ENCODE results near the gene TTC28. TPM values are rescaled to one million over a fixed set of nuclear protein-coding genes. Genes with fewer than 3 reads are reported as not detected.
"Not testable (repeated sequence)": the region's sequence is repeated elsewhere in the genome, so short reads cannot be mapped to it uniquely, and the experiment has no call there.

Gene TTC28
- polyA plus RNA-seq, 5 donors, result 27.1 to 42.4 (median 37.1) TPM

DNA sequence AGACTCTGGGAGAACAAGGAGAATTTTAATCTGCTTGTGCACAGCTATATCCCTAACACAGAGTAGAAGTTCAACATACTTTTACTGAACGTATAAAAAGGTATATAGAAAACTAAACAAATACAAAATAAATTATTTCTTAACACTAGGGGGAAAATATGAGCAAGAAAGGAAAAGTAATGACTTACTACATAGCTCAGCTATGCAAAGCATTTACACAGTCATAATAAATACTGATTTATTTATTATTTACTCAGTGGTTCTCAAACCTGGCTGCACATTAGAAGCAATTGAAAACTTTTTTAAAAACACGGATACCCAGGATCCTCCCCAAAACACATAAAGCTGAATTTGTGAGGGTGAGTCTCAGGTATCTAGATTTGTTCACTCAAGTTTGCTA lies 182.5 kb downstream of the TTC28 start:
- no peak for DNase-seq

DNA sequence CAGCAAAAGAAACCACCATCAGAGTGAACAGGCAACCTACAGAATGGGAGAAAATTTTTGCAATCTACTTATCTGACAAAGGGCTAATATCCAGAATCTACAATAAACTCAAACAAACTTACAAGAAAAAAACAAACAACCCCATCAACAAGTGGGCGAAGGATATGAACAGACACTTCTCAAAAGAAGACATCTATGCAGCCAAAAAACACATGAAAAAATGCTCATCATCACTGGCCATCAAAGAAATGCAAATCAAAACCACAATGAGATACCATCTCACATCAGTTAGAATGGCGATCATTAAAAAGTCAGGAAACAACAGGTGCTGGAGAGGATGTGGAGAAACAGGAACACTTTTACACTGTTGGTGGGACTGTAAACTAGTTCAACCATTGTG lies 188.4 kb downstream of the TTC28 start:
- DNase-seq, result not testable (repeated sequence)

DNA sequence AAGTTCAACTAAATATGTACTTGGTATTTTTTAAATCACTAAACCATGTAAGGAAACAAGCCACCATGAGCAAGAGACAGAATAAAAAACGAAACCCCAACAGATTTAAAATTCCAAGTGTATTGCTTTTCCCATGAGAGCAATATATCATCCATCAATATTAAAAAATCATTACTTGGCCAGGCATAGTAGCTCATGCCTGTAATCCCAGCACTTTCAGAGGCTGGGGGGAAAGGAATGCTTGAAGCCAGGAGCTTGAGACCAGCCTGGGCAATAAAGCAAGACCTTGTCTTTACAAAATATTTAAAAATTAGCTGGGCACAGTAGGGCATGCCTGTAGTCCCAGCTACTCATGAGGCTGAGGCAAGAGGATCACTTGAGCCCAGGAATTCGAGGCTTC lies 190.8 kb downstream of the TTC28 start:
- no peak for DNase-seq

DNA sequence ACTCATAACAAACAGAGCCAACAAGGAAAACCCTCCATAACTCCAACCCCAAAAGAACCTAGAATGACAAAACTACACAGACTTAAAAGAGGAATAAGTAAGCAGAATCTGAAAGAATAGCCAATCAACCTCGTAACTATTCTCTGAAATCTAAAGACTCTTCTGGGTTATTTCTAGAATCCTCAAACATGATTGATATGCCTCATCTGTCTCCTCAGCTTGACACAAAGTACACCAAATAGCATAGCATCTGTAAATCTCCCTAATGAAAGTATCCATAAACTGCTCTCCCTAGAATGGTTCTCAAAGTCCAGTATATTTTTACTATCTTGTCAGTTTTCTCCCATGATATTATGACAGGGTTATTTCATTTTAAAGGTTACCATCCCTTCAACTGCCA lies 195.0 kb downstream of the TTC28 start:
- no peak for DNase-seq

DNA sequence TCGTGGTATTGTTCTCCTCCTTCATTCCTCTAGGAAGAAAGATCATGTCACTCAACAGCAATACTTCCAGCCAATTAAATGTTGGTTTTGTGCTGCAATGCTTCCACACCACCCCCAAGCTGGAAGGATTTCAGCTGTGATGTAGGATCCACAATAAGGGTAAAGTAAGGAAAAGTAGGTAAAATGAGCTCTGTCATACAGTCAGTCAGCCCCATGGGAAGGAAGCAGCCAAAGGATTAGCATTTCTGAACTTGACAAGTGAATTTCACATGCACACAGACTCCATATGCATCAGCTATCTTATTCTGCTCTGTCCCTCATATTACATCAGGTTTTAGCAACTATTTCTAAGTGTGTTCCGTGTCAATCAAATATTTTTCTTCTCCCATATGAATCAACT lies 197.9 kb downstream of the TTC28 start:
- no peak for DNase-seq

DNA sequence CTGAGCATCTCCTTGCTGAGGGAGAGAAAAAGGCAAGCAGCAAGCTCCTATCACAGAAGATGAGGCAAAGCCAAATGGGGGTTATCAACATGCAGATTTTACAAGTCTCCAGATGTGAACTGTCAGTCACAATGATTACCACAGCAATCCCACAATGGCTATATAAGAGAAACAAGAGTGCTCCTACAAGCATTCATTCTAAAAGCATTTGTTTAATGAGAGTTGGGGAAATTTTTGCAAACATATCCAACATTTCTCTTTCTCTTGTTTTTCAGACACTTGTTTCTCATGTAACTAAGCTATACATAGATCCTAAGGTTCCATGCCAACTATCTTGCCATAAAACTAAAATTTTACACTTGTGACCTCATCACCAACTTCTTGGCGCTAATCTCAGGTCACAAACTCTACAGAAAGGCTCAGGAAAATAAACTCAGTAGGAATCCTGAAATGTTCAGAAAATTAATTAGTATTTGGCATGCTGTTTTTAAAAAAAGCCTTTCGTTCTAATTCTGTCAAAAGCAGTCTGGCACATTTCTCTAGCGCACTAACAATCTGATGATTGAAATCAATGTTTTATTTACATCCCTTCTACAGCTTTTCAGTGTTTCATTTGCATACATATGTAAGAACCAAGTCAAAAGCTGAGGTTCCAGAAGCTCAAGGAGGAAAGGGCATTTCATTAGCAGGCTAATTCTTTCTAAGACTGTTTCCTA lies 199.5 kb downstream of the TTC28 start:
- DNase-seq, result peak; percentile 62 to 65

DNA sequence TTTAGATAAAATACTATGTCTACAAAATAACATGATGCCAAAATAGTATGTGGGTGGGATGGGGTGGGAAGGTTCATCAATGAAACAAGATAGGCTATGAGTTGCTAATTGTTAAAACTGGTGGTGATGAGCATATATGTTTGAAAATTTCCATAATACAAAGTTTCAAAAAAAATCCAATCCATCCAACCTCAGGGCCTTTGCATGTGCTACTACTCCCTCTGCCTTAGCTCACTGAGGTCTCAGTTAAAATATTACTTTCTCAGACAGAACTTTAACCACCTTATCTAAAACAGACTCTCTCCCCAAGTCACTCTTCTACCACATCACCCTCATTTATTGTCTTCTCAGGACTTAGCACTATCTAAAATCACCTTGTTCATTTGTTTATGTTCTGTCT lies 201.1 kb downstream of the TTC28 start:
- DNase-seq, result no peak

DNA sequence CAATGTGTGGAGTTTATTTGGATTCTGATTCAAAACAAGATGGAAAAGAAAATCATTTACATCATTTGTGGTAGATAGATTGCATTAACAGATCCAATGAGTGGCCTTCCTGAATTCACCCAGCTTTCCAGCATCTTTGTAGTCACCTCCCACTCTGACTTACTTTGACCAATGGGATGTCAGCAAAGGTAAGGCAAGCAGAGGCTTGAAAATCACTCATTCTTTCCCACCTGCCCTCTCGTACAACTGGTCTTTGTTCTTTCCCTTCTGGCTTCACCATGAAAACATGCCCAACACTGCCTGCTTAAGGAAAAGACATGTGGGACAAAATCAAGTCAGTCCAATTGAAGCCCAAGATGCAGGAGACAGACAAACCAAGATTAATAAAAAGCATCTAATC lies 202.1 kb downstream of the TTC28 start:
- no peak for DNase-seq

DNA sequence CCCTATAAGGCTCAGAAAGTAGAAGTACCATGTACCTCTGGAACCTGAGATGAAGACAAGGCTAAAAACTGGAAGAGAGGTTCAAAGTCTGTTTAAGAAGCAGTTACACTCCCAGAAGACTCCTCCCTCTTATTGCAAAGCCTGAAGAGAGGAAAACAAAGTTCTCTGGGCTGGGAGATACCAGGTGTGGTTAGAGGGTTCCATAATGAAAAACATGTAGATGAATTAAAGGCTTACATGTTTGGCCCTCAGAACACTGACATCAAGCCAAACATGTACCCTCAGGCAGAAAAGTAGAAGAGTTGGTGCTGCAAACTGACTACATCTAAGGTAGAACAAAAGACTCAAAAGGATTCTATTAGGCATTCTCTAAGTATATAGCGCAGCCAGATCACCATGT lies 205.3 kb downstream of the TTC28 start:
- DNase-seq, result no peak

DNA sequence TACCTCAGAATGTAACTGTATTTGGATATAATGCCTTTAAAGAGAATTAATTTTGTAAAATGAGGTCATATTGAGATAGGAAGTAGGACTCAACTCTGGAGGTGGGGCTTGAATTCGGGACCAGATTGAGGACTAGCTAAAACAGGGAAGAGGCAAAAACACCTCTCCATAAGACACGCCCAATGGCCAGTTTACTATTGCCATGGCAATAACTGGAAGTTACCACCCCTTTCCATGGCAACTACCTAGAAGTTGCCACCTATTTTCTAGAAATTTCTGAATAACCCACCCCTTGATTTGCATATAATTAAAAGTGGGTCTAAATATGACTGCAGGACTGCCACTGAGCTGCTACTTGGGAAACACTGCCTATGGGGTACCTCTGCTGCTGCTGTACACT lies 206.4 kb downstream of the TTC28 start:
- no peak for DNase-seq

DNA sequence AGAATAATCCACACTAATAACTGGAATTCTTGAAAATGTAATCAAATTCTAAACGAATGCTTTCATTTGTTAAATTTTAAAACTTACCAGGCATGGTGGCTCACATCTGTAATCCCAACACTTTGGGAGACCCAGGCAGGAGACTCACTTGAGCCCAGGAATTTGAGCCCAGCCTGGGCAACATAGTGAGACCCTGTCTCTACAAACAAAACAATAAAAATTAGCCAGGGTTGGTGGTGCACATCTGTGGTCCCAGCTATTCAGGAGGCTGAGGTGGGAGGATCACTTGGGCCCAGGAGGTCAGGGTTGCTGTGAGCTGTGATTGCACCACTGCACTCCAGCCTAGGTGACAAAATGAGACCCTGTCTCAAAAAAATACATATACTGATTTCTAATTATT lies 212.6 kb downstream of the TTC28 start:
- not testable (repeated sequence) for DNase-seq

DNA sequence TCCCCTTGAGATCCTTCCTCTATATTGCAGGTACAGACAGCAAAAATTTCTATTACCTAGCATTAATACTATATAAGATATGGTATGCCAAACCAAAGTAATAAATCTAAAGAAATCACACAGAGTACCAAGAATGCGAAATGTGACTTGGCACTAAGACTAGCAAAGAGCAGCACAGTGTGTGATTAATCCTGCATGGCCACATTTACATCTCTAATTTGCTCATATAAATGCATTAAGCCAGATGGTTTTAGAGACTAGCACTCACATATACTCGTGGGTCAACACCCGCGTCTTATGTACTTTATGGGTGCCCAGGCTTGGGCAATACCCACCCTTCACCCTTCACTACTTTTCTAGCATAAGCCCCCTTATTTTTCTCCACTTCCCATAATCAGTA lies 213.2 kb downstream of the TTC28 start:
- DNase-seq, result no peak

DNA sequence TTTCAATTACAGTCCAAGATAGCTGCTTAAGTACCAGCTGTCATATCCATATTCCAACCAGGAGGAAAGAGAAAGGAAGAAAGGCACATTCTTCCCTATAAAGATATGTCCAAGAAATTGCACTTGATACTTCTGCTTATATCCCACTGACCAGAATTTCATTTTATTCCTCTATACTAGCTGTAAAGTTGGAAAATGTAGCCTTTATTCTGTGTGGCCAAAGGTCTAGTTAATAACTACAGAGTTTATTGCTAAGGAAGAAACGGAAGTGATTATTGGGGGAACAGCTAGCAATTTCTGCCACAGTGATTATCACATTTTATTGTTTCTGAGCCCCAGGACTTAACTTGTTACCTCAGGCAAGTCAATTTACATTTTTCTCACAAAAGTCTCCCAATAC lies 213.8 kb downstream of the TTC28 start:
- DNase-seq, result no peak

DNA sequence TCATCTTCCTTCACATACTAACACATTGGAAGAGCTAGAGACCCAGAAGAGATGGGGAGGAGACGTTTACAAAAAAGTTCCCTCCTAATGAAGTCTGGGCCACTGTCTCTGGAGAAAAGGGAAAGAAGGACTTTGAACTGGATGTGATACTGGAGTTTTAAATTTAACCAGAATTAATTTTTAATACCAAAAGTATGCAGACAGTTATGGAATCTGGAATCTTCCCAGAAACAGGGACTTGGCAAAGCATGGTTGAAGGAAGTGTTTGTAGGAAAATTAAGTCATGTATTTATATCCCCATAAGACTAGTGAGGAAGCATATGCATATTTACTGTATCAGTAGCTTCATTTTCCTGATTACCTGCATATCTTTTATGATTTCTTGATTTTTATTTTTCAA lies 215.5 kb downstream of the TTC28 start:
- DNase-seq, result no peak

DNA sequence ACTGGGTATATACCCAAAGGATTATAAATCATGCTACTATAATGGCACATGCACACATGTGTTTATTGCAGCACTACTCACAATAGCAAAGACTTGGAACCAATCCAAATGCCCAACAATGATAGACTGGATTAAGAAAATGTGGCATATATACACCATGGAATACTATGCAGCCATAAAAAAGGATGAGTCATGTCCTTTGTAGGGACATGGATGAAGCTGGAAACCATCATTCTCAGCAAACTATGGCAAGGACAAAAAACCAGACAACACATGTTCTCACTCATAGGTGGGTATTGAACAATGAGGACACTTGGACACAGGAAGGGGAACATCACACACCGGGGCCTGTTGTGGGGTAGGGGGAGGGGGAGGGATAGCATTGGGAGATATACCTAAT lies 216.2 kb downstream of the TTC28 start:
- DNase-seq, result not testable (repeated sequence)

DNA sequence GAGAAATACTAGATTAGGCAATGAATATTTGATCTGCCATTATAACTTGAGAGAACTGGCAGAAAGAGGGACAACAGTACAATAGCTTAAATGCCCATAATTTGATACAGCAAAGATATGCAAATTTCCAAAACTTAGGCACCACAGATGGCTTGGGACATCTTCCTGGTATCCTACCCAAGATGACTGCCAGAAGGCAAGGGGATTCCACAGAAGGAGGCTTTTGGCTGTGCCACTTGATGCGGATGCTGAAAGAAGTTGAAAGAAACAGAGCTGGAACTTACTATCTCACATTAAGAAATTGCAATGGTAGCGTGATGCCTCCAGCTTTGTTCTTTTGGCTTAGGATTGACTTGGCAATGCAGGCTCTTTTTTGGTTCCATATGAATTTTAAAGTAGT lies 216.7 kb downstream of the TTC28 start:
- DNase-seq, result no peak

DNA sequence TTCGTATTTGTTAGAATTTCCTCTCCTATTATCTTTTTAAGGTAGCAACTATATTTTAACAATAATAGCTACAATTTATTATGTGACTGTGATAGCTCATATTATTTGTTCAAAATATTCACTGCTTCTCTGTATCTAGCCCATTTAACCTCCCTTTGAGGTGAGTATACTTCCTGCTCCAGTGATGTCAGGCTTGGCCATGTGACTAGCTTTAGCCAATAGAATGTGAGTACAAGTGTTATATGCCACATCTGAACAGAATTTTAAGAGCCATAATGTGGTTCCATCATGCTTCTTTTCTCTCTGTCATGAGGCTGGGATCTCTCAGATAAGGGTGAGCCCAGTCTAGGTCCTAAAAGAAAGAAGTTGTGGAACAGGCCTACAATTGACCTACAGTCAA lies 217.6 kb downstream of the TTC28 start:
- no peak for DNase-seq

DNA sequence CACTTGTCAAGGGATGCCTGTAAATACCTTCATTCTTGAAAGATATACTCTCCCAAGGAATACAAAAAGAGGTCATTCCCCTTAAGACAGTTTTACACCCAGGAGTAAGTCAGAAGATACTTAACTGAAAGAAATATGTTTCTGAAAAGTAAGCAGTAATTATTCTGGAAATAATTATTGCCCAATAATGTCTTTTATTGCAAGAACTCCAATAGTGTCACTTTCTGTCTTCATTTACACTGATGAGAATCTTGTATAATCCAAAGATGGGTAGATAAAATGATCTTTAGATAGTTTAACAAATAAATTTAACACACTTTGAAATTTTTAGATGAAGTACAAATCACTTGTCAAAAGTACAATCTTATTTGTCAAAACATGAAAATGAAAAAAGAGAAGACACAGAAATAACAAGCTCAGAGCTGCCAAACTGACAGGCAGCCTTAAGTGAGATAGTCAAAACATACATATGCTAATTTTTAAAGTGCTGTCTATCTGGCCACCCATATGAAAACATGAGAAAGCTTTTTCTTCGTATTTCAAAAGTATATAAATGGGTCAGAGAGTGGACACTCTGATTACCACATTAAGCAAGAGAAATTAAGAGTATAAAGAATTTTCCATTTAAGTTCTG lies 225.1 kb downstream of the TTC28 start:
- DNase-seq, result no peak

DNA sequence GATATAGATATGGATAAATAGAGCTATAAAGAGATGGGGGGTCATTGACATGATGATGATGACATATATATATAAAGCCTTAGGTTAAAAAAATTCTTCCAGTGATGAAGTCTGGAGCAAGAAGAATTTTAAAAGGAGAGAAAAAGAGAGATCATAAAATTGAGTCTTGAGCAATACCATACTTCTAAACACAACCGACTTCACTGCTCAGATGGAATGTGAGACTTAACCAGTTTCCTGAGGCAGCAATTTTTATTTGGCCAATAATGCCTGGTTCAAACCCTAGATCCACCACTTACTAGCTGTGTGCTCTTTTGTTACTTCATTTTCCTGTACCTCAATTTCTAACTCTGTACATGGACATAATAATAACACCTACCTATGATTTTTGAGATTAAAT lies 229.5 kb downstream of the TTC28 start:
- DNase-seq, result no peak

DNA sequence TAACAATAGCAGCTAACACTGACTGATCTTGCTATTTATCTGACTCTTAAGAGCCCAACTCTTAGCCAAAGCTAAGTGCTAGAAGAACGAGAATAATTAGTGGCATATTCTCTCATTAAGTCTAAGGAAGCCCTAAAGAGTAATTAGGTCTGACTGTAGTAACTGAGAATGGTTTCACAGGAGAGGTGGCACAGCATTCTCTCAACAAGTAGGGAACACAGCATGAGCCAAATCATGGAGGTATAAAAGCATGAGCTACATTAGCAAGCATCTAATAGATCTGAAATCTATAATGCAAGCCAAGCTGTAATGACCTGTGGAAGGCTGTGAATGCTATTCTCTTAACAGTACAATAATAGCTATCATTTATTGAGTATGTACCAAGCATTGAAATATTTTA lies 230.6 kb downstream of the TTC28 start:
- no peak for DNase-seq

DNA sequence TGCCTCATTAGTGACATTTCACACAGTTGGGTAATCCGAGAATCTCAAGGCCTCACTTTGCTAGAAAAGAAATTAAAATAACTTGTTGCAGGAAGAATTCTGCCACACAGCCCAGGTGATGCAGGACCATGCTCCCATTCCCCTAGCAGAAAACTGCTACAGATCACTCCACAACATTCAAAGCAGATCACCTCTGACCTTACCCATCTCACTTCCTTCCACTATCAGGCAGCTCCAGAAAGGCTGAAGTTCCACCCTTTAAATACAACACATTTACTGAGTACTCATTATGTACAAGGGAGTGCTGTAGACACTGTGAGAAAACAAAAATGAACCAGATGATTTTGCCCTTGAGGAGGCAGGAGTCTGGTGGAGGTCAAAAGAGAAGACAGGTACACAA lies 231.0 kb downstream of the TTC28 start:
- no peak for DNase-seq

DNA sequence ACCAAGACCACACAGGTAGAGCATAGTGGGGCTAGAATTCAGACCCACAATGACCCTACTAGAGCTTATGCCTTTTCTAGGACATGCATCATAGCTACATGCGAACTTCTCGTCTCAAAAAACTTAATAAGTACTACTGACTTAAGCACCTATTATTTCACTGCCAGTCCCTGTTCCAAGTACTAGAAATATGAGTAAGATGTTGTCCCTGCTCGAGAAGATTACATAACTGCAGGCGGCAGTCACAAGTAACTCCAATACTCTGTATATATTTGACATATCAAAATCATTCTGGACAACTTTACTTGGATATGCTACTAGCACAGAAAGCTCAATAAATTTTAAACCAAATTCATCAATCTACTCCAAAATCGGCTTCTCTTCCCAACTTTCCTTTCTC lies 235.0 kb downstream of the TTC28 start:
- DNase-seq, result no peak

DNA sequence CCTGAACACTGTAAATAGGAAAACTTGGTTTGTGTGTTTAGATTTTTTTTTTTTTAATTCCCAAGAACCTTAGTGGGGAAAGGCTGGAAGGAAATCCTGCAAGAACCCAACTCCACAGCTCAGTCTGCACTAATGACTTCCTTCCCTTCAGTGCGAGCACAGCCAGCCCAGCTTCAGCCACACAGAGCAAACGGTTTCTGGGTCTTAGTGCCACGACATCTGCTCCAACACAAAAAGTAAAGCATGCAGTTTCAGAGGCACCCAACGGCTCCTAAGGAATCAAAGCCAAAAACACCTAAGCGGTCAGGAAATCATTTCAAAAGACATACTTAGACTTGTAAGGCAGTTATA lies 236.1 kb downstream of the TTC28 start:
- DNase-seq, result peak; percentile 68 to 70

Measured in right lung (tissue), 5 donors.